Measurements from ENCODE around the gene RETREG3.

DNA sequence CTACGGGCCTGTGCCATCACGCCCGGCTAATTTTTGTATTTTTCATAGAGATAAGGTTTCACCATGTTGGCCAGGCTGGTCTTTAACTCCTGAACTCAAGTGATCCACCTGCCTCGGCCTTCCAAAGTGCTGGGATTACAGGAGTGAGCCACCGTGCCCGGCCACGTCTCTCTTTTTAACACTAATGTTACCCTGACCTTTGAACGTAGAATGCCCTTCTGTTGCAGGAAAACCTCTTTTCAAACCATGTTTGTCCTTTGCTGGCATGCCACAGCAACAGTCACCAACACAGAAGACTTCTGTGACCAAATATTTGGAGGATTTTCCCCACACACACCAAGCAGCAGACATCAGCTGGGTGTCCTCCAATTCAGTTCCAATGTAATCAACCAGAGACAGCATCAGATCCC lies 64.3 kb downstream of the RETREG3 start:
- TF ChIP-seq TAF1 (IDR thresholded peaks at IDR 0.05; ENCODE audit: borderline replicate concordance, insufficient read depth, low read length) (no peak), POLR2AphosphoS5 (IDR thresholded peaks at IDR 0.05; ENCODE audit: low read depth, low read length) (no peak), SIN3A (IDR thresholded peaks at IDR 0.05; ENCODE audit: borderline replicate concordance, insufficient read depth, low read length) (no peak)
- TF ChIP-seq, protein P1, sequence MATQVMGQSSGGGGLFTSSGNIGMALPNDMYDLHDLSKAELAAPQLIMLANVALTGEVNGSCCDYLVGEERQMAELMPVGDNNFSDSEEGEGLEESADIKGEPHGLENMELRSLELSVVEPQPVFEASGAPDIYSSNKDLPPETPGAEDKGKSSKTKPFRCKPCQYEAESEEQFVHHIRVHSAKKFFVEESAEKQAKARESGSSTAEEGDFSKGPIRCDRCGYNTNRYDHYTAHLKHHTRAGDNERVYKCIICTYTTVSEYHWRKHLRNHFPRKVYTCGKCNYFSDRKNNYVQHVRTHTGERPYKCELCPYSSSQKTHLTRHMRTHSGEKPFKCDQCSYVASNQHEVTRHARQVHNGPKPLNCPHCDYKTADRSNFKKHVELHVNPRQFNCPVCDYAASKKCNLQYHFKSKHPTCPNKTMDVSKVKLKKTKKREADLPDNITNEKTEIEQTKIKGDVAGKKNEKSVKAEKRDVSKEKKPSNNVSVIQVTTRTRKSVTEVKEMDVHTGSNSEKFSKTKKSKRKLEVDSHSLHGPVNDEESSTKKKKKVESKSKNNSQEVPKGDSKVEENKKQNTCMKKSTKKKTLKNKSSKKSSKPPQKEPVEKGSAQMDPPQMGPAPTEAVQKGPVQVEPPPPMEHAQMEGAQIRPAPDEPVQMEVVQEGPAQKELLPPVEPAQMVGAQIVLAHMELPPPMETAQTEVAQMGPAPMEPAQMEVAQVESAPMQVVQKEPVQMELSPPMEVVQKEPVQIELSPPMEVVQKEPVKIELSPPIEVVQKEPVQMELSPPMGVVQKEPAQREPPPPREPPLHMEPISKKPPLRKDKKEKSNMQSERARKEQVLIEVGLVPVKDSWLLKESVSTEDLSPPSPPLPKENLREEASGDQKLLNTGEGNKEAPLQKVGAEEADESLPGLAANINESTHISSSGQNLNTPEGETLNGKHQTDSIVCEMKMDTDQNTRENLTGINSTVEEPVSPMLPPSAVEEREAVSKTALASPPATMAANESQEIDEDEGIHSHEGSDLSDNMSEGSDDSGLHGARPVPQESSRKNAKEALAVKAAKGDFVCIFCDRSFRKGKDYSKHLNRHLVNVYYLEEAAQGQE (IDR thresholded peaks at IDR 0.05; ENCODE audit: insufficient read depth in 1 of 2, low read depth in 2 of 2, low read length in 2 of 2): no peak
